HEK293T (cell line): ENCODE measurements around the gene HMCES.

ENCODE experiments used
- CTCF ChIA-PET: fragments of 350-600 bp; formaldehyde crosslinking; extraction: SDS; loops from one replicate; lab custom pipeline; 2021; ENCODE audit warnings: antibody characterized with exemption, inconsistent platforms; lab: Yijun Ruan, JAX
- POLR2A ChIA-PET: fragments of 350-600 bp; formaldehyde crosslinking; extraction: SDS; loops from one replicate; lab custom pipeline; 2020; ENCODE audit warnings: antibody characterized with exemption, inconsistent platforms; lab: Yijun Ruan, JAX
- DNase-seq: peaks from one replicate; pipeline ENCODE4 v3.0.0; 2012; ENCODE audit warnings: mixed read lengths; ENCODE audit errors: extremely low spot score
- ARNT ChIP-seq: fragments of 450-650 bp; IDR thresholded peaks from 2 replicates; pipeline ENCODE4 v1.6.1; 2017; ENCODE audit warnings: mild to moderate bottlenecking
- BHLHE40 ChIP-seq: fragments of 450-650 bp; IDR thresholded peaks from 2 replicates; pipeline ENCODE4 v1.6.1; 2016; ENCODE audit warnings: mild to moderate bottlenecking, moderate library complexity, borderline replicate concordance
- CTBP1 ChIP-seq: fragments of 450-650 bp; IDR thresholded peaks from 2 replicates; pipeline ENCODE4 v1.6.1; 2016; ENCODE audit warnings: borderline replicate concordance
- ELF4 ChIP-seq: fragments of 450-650 bp; IDR thresholded peaks from 2 replicates; pipeline ENCODE4 v1.6.1; 2017; ENCODE audit warnings: antibody characterized with exemption
- FOXA1 ChIP-seq: fragments of 450-650 bp; IDR thresholded peaks from 2 replicates; pipeline ENCODE4 v1.6.1; 2016; ENCODE audit warnings: mild to moderate bottlenecking
- FOXK2 ChIP-seq: fragments of 450-650 bp; IDR thresholded peaks from 2 replicates; pipeline ENCODE4 v1.6.1; 2016; ENCODE audit warnings: mild to moderate bottlenecking
- FOXM1 ChIP-seq: fragments of 450-650 bp; IDR thresholded peaks from 2 replicates; pipeline ENCODE4 v1.6.1; 2017; ENCODE audit warnings: mild to moderate bottlenecking, borderline replicate concordance
- HDGF ChIP-seq: fragments of 450-650 bp; IDR thresholded peaks from 2 replicates; pipeline ENCODE4 v1.6.1; 2017; ENCODE audit warnings: antibody characterized with exemption, borderline replicate concordance
- L3MBTL2 ChIP-seq: fragments of 450-650 bp; conservative IDR thresholded peaks from 2 replicates; pipeline ENCODE4 v1.6.1; 2016; ENCODE audit warnings: mild to moderate bottlenecking
- LEF1 ChIP-seq: fragments of 450-650 bp; IDR thresholded peaks from 2 replicates; pipeline ENCODE4 v1.6.1; 2017; ENCODE audit warnings: mild to moderate bottlenecking, borderline replicate concordance
- NFRKB ChIP-seq: fragments of 450-650 bp; IDR thresholded peaks from 2 replicates; pipeline ENCODE4 v1.6.1; 2016; ENCODE audit warnings: mild to moderate bottlenecking, moderate library complexity
- PKNOX1 ChIP-seq: fragments of 450-650 bp; IDR thresholded peaks from 2 replicates; pipeline ENCODE4 v1.6.1; 2016
- SP1 ChIP-seq: fragments of 450-650 bp; IDR thresholded peaks from 2 replicates; pipeline ENCODE4 v1.6.1; 2017
- SUZ12 ChIP-seq: fragments of 450-650 bp; IDR thresholded peaks from 2 replicates; pipeline ENCODE4 v1.6.1; 2016; ENCODE audit warnings: mild to moderate bottlenecking
- TARDBP ChIP-seq: fragments of 450-650 bp; IDR thresholded peaks from 2 replicates; pipeline ENCODE4 v1.6.1; 2016
- ZNF384 ChIP-seq: fragments of 450-650 bp; IDR thresholded peaks from 2 replicates; pipeline ENCODE4 v1.6.1; 2016

The HMCES gene, protein sequence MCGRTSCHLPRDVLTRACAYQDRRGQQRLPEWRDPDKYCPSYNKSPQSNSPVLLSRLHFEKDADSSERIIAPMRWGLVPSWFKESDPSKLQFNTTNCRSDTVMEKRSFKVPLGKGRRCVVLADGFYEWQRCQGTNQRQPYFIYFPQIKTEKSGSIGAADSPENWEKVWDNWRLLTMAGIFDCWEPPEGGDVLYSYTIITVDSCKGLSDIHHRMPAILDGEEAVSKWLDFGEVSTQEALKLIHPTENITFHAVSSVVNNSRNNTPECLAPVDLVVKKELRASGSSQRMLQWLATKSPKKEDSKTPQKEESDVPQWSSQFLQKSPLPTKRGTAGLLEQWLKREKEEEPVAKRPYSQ

DNA sequence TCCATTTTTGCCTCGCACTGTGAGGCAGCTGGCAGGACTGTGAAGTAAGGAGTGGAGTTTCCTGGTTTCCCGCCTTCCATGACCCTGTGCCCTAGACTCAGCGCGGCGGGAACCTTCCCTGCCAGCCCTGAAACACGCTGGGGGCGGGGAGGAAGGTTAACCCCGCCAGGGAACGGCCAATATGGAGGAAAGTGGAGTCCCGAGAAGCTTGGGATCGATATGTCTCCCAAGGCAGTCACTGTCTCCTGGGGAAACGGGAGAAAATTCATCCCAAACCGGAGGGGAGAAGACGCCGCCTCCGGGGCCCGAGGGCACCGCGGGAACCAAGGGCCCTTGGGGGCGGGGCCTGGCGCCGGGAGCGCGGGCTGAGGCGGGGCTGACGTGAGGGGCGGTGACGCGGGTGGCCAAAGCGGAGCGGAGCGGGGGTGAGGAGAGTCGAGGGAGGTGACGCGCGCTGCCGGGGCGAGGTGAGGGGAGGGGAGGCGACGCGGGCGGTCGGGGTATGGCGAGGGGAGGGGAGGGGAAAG, at the start of gene HMCES:
HMCES (plus strand) TSS at position 432 of the 527 bp plus-strand sequence. CDS start 863 bp downstream, outside the sequence.
- DNase-seq, result peak; percentile 95
- TF ChIP-seq L3MBTL2 (peak; percentile 87), SUZ12 (no peak), SP1 (no peak), NFRKB (no peak), BHLHE40 (no peak), HDGF (no peak), ZNF384 (no peak), ELF4 (no peak), TARDBP (no peak), ARNT (no peak), FOXA1 (no peak), CTBP1 (no peak), PKNOX1 (peak; percentile 48), LEF1 (no peak), FOXK2 (no peak), FOXM1 (no peak)
- ChIA-PET POLR2A (interaction anchor here (1.2 to 4.4 kb wide), 4 partner anchors 10 to 252 kb away, joined by 3 to 60 read pairs (median 7); partner anchors contain the start of gene RAB43), CTCF (interaction anchor here (1.8 kb wide), 1 partner anchor 38 kb away, joined by 6 read pairs; a partner anchor contains a TSS)

DNA sequence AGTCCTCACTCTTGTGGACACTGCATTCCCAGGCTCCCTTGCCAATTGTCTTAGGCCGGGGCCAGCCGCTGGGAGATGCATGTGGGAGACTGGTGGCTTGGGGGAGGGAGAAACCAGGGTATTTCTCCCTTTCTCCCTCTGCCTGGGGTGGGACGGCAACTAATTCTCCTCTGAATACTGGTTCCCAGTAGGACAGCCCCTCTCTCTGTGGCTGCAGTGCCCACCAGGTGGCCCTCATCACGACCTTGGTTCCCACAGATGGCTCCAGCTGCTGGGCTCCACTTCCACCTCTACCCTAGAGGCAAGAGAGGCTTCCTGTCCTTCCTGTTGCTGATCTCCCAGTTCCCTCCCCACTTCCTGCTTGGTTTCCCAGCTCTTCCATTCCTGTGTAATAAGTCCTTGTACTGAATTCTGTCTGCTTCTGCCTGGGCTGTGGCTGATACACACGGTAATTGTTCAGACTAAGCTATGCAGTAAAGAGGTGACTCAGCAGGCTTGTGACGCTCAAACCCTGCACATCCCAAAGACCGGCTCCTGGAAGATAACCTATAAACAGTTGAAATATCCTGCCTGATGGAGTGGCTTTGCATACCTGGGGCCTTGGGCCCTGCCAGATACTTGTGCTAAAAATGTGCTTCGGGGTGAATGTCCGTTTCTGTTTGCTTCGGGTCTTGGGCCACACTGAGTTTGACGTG, 49.6 kb upstream of the HMCES start:
- TF ChIP-seq BHLHE40, result no peak
- TF ChIP-seq SP1, result no peak
- TF ChIP-seq FOXM1, result no peak
- TF ChIP-seq CTBP1, result no peak
- TF ChIP-seq SUZ12, result no peak
- TF ChIP-seq HDGF, result no peak
- no peak for TF ChIP-seq FOXA1
- no peak for TF ChIP-seq LEF1
- TF ChIP-seq NFRKB, result no peak
- no peak for TF ChIP-seq PKNOX1
- POLR2A ChIA-PET, result interaction anchor here (1.0 to 1.3 kb wide), 3 partner anchors 20 to 45 kb away, joined by 3 to 4 read pairs (median 4); partner anchors contain the start of genes CNBP and COPG1
- CTCF ChIA-PET, result interaction anchor here (0.9 to 1.0 kb wide), 2 partner anchors 11 to 87 kb away, joined by 3 to 4 read pairs; a partner anchor contains a TSS
- no peak for DNase-seq

DNA sequence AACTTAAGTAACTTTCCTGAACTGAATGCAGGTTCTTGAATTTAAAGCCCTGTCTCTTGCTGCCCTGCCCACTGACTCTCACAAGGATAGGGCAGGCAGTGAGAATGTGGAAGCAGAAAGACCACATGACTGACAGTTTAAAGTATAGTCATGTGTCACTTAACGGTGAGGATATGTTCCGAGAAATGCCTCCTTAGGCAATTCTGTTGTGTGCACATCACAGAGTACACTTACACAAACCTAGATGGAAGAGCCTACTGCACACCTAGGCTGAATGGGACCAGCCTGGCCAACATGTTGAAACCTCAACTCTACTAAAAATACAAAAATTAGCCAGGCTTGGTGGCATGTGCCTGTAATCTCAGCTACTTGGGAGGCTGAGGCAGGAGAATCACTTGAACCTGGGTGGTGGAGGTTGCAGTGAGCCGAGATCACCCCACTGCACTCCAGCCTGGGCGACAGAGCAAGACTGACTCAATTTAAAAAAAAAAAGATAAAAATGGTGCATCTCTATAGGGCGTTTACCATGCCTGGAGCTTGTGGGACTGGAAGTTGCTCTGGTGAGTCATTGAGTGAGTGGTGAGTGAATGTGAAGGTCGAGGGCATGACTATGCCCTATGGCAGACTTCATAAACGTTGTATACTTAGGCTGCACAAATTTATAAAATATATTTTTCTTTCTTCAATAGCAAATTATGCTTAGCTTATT, 48.2 kb upstream of the HMCES start:
- TF ChIP-seq PKNOX1, result 0 out of 2 replicates have a peak, but pooled peaks have one; percentile 6
- no peak for TF ChIP-seq TARDBP
- POLR2A ChIA-PET, result no interaction called here
- CTCF ChIA-PET, result no interaction called here
- DNase-seq, result no peak

DNA sequence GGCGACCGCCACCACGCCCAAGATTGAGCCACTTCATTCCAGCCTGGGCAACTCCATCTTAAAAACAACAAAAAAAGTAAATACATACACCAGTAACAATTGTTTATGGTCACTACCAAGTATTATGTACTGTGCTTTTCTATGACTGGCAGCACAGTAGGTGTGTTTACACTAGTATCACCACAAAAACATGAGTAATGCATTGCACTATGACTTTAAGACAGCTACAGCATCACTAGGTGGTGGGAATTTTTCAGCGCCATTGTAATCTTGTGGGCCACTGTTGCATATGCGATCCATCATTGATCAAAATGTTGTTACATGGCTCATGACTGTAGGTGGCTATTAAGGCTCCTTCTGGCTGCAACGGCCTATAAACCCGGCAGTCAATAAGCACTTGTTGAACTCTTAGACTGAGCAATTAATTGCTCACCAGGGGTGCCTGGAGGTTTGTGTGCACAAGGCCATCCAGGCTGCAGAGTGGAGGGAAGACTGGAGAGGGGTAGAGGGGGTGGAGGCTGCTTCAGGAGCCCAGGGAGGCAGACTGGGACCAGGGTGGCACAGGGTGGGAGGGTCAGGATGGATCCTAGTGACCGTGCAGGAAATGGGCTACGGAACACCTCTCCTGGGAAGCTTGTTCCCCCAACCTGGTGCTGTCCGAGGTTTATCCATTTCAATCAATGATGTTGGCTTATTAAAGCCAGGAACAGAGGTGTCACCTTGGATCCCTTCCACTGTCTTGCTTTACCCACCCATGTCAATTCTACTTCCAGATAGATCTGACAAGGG, 47.1 kb upstream of the HMCES start:
- DNase-seq, result no peak
- TF ChIP-seq PKNOX1, result 0 out of 2 replicates have a peak, but pooled peaks have one; percentile 31
- no peak for TF ChIP-seq FOXA1
- ChIA-PET CTCF (no interaction called here), POLR2A (no interaction called here)

GRCh38 chr3:129233538-129233937, 45.1 kb upstream of the HMCES start:
- ChIA-PET POLR2A (no interaction called here), CTCF (interaction anchor here (2.6 kb wide), 1 partner anchor 12 kb away, joined by 19 read pairs; no protein-coding TSS in a partner anchor)
- TF ChIP-seq ZNF384, result no peak
- no peak for TF ChIP-seq TARDBP
- TF ChIP-seq FOXK2, result no peak
- TF ChIP-seq PKNOX1, result no peak
- TF ChIP-seq ARNT, result no peak
- no peak for TF ChIP-seq LEF1
- DNase-seq, result no peak
